ENCODE measurements around the gene MBOAT1. TPM values are rescaled to one million over a fixed set of nuclear protein-coding genes. Genes with fewer than 3 reads are reported as not detected.

The MBOAT1 gene
- total and polyA plus RNA-seq, 2 of the 13 experiments (the other 11 are each of a cell fraction or from before 2014, with no cell fraction given): not detected

DNA sequence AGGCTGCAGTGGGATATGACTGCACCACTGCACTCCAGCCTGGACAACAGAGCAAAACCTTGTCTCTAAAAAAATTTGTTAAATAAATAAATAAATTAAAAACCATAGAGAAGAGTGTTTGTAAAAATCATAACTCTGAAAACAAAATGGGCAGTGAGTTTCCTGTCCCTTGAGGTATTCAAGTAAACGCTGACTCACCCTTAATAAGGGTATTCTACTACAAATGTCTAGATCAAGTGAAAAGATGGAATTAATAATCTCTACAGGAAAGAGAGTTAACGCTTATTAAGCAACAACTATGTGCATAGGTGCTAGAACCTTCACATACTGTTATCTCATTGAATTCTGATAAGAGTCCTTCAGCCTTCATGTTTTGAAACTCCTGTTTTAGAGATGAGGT lies 19.9 kb upstream of the MBOAT1 start (continued):
- no peak for TF ChIP-seq GATAD1 (CRISPR knock-in tag; IDR thresholded peaks at IDR 0.05)

DNA sequence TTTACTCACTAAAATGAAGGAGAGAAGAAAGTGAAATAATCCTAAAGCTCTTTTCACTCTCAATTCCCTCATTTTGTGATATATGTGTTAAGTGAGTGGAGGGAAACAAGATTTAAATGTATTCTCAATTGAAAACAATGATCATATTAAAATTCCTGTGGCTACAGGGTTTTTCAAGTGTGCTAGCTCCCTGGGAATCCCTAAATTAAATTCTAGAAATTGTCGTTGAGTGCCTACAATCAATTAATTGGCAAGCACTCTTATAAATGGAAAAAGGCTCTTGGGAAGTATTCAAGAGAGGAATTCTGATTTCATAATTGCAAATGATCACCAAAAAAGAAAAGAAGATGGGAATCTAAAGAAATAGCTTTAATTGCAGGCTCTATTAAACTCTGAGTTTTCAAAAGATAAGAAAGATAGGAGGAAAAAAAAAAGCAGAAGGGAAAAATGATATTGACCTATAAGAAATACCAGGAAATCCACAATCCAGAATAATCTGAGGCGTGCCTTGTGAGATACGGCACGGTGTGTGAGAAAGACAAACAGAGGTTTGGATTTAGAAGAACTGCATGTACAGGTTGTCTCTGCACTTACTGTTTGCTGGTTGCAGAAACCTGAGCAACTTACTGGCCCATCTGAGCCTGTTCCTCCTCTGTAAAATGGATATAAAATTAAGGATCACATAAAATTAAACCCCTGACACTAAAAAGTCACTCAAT lies 18.3 kb upstream of the MBOAT1 start:
- Histone ChIP-seq H3K4me1 (ENCODE audit: insufficient read depth, low read length) (no peaks in the 10 kb centered on the region), H2AFZ (ENCODE audit: low read length) (no peak overlapping the region), H3K36me3 (replicated peaks in 1 of 2; ENCODE audit: control insufficient read depth in 1 of 2, insufficient read depth in 2 of 2, low read length in 2 of 2) (no peaks in the 10 kb centered on the region), H3K79me2 (ENCODE audit: insufficient read depth, low read length) (no peaks in the 10 kb centered on the region), H3K9ac (ENCODE audit: insufficient read depth, low read depth, low read length) (no peak overlapping the region), H4K20me1 (ENCODE audit: insufficient read depth, low read length) (no peaks in the 10 kb centered on the region), H3K9me3 (ENCODE audit: low read length) (no peaks in the 10 kb centered on the region), H3K27me3 (ENCODE audit: control insufficient read depth in 1 of 2, insufficient read depth in 2 of 2, low read length in 2 of 2) (no peaks in the 10 kb centered on the region), H3K27ac (ENCODE audit: extremely low read length, insufficient read depth, low read length) (no peak overlapping the region), H3K4me2 (ENCODE audit: low read depth, low read length) (no peak overlapping the region), H3K4me3 (replicated peaks in 1 of 3; ENCODE audit: insufficient read depth in 1 of 3, low read depth in 2 of 3, low read length in 3 of 3) (no peak overlapping the region)
- 51% methylated on average over 4 of the region's 4 CpGs for WGBS (ENCODE audit: low lambda C conversion rate)
- intact Hi-C loops (cut with micrococcal nuclease; ENCODE audit: unreplicated experiment) (no loop called here), in situ Hi-C loops (cut with HindIII; ENCODE audit: extremely low pct_ligation_motif_present, low pct_unique_long_range_greater_than_20kb) (no loop called here)
- no peak for FAIRE-seq
- TF ChIP-seq TBX2 (CRISPR knock-in tag; IDR thresholded peaks at IDR 0.05; ENCODE audit: borderline replicate concordance): no peak
- TF ChIP-seq, protein P1, sequence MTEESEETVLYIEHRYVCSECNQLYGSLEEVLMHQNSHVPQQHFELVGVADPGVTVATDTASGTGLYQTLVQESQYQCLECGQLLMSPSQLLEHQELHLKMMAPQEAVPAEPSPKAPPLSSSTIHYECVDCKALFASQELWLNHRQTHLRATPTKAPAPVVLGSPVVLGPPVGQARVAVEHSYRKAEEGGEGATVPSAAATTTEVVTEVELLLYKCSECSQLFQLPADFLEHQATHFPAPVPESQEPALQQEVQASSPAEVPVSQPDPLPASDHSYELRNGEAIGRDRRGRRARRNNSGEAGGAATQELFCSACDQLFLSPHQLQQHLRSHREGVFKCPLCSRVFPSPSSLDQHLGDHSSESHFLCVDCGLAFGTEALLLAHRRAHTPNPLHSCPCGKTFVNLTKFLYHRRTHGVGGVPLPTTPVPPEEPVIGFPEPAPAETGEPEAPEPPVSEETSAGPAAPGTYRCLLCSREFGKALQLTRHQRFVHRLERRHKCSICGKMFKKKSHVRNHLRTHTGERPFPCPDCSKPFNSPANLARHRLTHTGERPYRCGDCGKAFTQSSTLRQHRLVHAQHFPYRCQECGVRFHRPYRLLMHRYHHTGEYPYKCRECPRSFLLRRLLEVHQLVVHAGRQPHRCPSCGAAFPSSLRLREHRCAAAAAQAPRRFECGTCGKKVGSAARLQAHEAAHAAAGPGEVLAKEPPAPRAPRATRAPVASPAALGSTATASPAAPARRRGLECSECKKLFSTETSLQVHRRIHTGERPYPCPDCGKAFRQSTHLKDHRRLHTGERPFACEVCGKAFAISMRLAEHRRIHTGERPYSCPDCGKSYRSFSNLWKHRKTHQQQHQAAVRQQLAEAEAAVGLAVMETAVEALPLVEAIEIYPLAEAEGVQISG (CRISPR knock-in tag; IDR thresholded peaks at IDR 0.05): no peak
- CTCF ChIA-PET (ENCODE audit: low intra/inter-chr PET ratio, low total read pairs): no interaction called here
- no TSS peak for BruUV-seq (replicated peaks)
- POLR2A ChIA-PET: no interaction called here
- no peak for DNase-seq (ENCODE audit: low spot score)
- no peak for ATAC-seq

DNA sequence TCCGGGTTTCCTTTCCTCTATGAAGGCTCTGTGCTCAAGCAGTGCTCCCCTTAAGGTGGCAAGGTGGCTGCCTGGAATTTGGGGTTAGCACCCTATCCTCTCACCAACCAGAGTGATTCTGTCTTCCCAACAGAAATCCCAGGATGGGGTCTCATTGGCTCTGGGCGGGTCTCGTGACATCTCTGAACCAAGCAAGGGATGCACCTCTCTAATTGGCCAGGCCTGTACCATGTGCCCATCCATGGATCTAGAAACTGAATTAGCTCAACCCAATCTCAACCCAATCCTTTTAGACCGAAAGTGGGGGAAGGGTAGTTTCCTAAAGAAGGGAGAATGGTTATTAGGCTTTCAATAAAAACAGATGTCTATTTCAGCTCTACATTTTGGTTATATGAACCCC lies 17.6 kb upstream of the MBOAT1 start:
- H3K4me2 ChIP-seq (ENCODE audit: low read depth, low read length): no peak overlapping the region
- no peaks in the 10 kb centered on the region for H4K20me1 ChIP-seq (ENCODE audit: insufficient read depth, low read length)
- DNase-seq (ENCODE audit: low spot score) (no peak), ATAC-seq (no peak), FAIRE-seq (no peak)
- H3K27ac ChIP-seq (ENCODE audit: extremely low read length, insufficient read depth, low read length): no peak overlapping the region
- no peaks in the 10 kb centered on the region for H3K27me3 ChIP-seq (ENCODE audit: control insufficient read depth in 1 of 2, insufficient read depth in 2 of 2, low read length in 2 of 2)
- H3K9ac ChIP-seq (ENCODE audit: insufficient read depth, low read depth, low read length): no peak overlapping the region
- no peaks in the 10 kb centered on the region for H3K9me3 ChIP-seq (ENCODE audit: low read length)
- CTCF ChIA-PET (ENCODE audit: low intra/inter-chr PET ratio, low total read pairs): no interaction called here
- no TSS peak for BruUV-seq (replicated peaks)
- no peak overlapping the region for H3K4me3 ChIP-seq (replicated peaks in 1 of 3; ENCODE audit: insufficient read depth in 1 of 3, low read depth in 2 of 3, low read length in 3 of 3)
- no peak overlapping the region for H2AFZ ChIP-seq (ENCODE audit: low read length)
- WGBS (ENCODE audit: low lambda C conversion rate): 27% methylated on average over 4 of the region's 4 CpGs
- POLR2A ChIA-PET: no interaction called here
- no peaks in the 10 kb centered on the region for H3K4me1 ChIP-seq (ENCODE audit: insufficient read depth, low read length)
- H3K79me2 ChIP-seq (ENCODE audit: insufficient read depth, low read length): no peaks in the 10 kb centered on the region
- H3K36me3 ChIP-seq (replicated peaks in 1 of 2; ENCODE audit: control insufficient read depth in 1 of 2, insufficient read depth in 2 of 2, low read length in 2 of 2): no peaks in the 10 kb centered on the region
- intact Hi-C loops (cut with micrococcal nuclease; ENCODE audit: unreplicated experiment) (no loop called here), in situ Hi-C loops (cut with HindIII; ENCODE audit: extremely low pct_ligation_motif_present, low pct_unique_long_range_greater_than_20kb) (no loop called here)
- TF ChIP-seq MEIS2 (CRISPR knock-in tag; IDR thresholded peaks at IDR 0.05) (no peak), HOXA5 (CRISPR knock-in tag; IDR thresholded peaks at IDR 0.05) (no peak), RFXANK (CRISPR knock-in tag; IDR thresholded peaks at IDR 0.05) (no peak), TEAD3 (CRISPR knock-in tag; optimal IDR thresholded peaks at IDR 0.05; ENCODE audit: borderline replicate concordance) (no peak), SPEN (CRISPR knock-in tag; IDR thresholded peaks at IDR 0.05; ENCODE audit: low read depth) (no peak), STAG1 (CRISPR knock-in tag; IDR thresholded peaks at IDR 0.05) (no peak), SMARCE1 (IDR thresholded peaks at IDR 0.05; ENCODE audit: borderline replicate concordance) (no peak), TBX3 (IDR thresholded peaks at IDR 0.05; ENCODE audit: borderline replicate concordance) (no peak), ERF (CRISPR knock-in tag; IDR thresholded peaks at IDR 0.05) (no peak), ZFP41 (CRISPR knock-in tag; IDR thresholded peaks at IDR 0.05; ENCODE audit: borderline replicate concordance) (no peak), ZBTB21 (CRISPR knock-in tag; IDR thresholded peaks at IDR 0.05) (no peak), ZNF205 (CRISPR knock-in tag; IDR thresholded peaks at IDR 0.05) (no peak)
- TF ChIP-seq, protein P2, sequence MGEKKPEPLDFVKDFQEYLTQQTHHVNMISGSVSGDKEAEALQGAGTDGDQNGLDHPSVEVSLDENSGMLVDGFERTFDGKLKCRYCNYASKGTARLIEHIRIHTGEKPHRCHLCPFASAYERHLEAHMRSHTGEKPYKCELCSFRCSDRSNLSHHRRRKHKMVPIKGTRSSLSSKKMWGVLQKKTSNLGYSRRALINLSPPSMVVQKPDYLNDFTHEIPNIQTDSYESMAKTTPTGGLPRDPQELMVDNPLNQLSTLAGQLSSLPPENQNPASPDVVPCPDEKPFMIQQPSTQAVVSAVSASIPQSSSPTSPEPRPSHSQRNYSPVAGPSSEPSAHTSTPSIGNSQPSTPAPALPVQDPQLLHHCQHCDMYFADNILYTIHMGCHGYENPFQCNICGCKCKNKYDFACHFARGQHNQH (CRISPR knock-in tag; IDR thresholded peaks at IDR 0.05): no peak

Measured in HepG2 (cell line).